DOHH2 (cell line): ENCODE results near the gene VSNL1.

Experiments used
- H3F3A ChIP-seq: fragments of 200-600 bp; sonication (generic), shearing (Covaris generic); 2 replicates; pipeline ENCODE4 v1.6.0; 2016; ENCODE audit warnings: antibody characterized with exemption, mild to moderate bottlenecking; ENCODE audit not compliant: control insufficient read depth, insufficient read depth
- H3K27ac ChIP-seq: fragments of 200-600 bp; sonication (generic); 2 replicates; pipeline ENCODE4 v1.5.1; 2014; ENCODE audit warnings: low read depth, mild to moderate bottlenecking, low read length, moderate library complexity
- H3K27me3 ChIP-seq: fragments of 200-600 bp; sonication (generic); 2 replicates; pipeline ENCODE4 v1.6.1; 2014; ENCODE audit warnings: mild to moderate bottlenecking, low read length, mixed read lengths; ENCODE audit not compliant: control insufficient read depth
- H3K36me3 ChIP-seq: fragments of 200-600 bp; sonication (generic); 2 replicates; pipeline ENCODE4 v1.6.1; 2014; ENCODE audit warnings: mild to moderate bottlenecking, low read length, moderate library complexity, mixed read lengths; ENCODE audit not compliant: control insufficient read depth
- H3K4me1 ChIP-seq: fragments of 200-600 bp; sonication (generic); 2 replicates; pipeline ENCODE4 v1.6.1; 2014; ENCODE audit warnings: mild to moderate bottlenecking, low read length, mixed read lengths; ENCODE audit not compliant: control insufficient read depth
- H3K4me2 ChIP-seq: fragments of 200-600 bp; sonication (generic); 2 replicates; pipeline ENCODE4 v1.6.0; 2014; ENCODE audit warnings: mild to moderate bottlenecking, low read length, moderate library complexity
- H3K4me3 ChIP-seq: fragments of 200-600 bp; sonication (generic); 2 replicates; pipeline ENCODE4 v1.5.1; 2014; ENCODE audit warnings: mild to moderate bottlenecking, low read length, mixed read lengths
- H3K79me2 ChIP-seq: fragments of 200-600 bp; sonication (generic); 2 replicates; pipeline ENCODE4 v1.6.1; 2014; ENCODE audit warnings: mild to moderate bottlenecking, low read length, mixed read lengths; ENCODE audit not compliant: control insufficient read depth
- H3K9me2 ChIP-seq: fragments of 200-600 bp; sonication (generic); replicated peaks from 2 replicates; pipeline ENCODE4 v1.6.1; 2014; ENCODE audit warnings: mild to moderate bottlenecking, low read length, mixed read lengths; ENCODE audit not compliant: control insufficient read depth
- H3K9me3 ChIP-seq: fragments of 200-600 bp; sonication (generic); 2 replicates; pipeline ENCODE4 v1.6.1; 2014; ENCODE audit warnings: antibody characterized with exemption, low read length, mixed read lengths; ENCODE audit not compliant: control insufficient read depth, insufficient read depth
- H4K20me1 ChIP-seq: fragments of 200-600 bp; sonication (generic); 2 replicates; pipeline ENCODE4 v1.6.0; 2014; ENCODE audit warnings: low read depth, mild to moderate bottlenecking, antibody characterized with exemption, low read length, moderate library complexity; ENCODE audit not compliant: control insufficient read depth, insufficient read depth
- EZH2phosphoT487 ChIP-seq: fragments of 200-600 bp; sonication (generic); IDR thresholded peaks from 2 replicates; pipeline ENCODE4 v1.6.1; 2017; ENCODE audit warnings: borderline replicate concordance, mild to moderate bottlenecking, antibody characterized with exemption, low read length, moderate library complexity, mixed read lengths
- TF ChIP-seq, protein P1 (sequence below): fragments of 200-600 bp; sonication (generic); IDR thresholded peaks from one replicate; pipeline ENCODE4 v1.5.1; 2014; ENCODE audit warnings: antibody characterized with exemption, mild to moderate bottlenecking, low read depth, low read length; ENCODE audit not compliant: poor library complexity, severe bottlenecking

Gene VSNL1

DNA sequence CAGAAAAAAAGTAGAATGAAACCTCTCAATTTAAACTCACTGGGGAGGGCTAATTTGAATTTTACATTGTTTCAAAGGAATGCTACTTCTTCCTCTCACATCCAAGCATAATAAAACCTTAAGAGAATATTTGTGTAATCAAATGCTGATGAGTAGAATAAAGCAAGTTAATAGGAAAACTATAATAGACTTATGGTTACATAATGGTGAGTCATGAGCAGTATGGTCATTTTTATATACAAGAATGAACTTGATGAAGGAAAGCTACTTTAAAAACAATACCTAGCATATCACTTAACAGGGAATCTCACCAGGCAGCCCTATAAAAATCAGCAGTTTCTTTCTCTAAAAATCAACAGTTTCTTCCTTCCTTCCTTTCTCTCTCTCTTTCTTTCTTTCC is 80.3 kb downstream of the VSNL1 start:
- no peak overlapping the region for H3K4me3 ChIP-seq
- H4K20me1 ChIP-seq: no peaks in the 10 kb centered on the region
- no peaks in the 10 kb centered on the region for H3K4me1 ChIP-seq
- H3K79me2 ChIP-seq: no peaks in the 10 kb centered on the region
- H3F3A ChIP-seq: no peaks in the 10 kb centered on the region
- no peak overlapping the region for H3K27ac ChIP-seq
- peaks cover 5% of the 10 kb centered on the region; the same call in 1 of the 2 replicates for H3K27me3 ChIP-seq
- H3K9me2 ChIP-seq: no peaks in the 10 kb centered on the region
- no peaks in the 10 kb centered on the region for H3K9me3 ChIP-seq
- H3K4me2 ChIP-seq: no peak overlapping the region
- no peak for TF ChIP-seq EZH2phosphoT487
- TF ChIP-seq, protein P1, sequence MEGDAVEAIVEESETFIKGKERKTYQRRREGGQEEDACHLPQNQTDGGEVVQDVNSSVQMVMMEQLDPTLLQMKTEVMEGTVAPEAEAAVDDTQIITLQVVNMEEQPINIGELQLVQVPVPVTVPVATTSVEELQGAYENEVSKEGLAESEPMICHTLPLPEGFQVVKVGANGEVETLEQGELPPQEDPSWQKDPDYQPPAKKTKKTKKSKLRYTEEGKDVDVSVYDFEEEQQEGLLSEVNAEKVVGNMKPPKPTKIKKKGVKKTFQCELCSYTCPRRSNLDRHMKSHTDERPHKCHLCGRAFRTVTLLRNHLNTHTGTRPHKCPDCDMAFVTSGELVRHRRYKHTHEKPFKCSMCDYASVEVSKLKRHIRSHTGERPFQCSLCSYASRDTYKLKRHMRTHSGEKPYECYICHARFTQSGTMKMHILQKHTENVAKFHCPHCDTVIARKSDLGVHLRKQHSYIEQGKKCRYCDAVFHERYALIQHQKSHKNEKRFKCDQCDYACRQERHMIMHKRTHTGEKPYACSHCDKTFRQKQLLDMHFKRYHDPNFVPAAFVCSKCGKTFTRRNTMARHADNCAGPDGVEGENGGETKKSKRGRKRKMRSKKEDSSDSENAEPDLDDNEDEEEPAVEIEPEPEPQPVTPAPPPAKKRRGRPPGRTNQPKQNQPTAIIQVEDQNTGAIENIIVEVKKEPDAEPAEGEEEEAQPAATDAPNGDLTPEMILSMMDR: no peak
- no peaks in the 10 kb centered on the region for H3K36me3 ChIP-seq

DNA sequence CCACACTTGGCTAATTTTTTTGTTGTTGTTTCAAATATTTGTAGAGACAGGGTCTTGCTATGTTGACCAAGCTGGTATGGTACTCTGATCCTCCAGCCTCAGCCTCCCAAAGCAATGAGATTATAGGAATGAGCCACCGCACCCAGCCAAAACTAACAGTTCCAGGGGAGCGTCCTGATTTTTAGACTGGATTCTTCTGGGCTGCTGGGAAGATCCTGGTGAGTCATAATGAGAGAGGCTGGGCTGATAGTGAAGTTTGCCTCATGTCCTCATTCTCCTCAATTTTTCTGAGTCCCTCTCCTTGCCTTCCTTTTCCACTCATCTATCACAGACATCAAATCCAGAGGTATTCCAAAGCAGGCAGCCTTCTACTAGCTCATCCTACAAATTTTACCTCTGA is 81.3 kb downstream of the VSNL1 start:
- H3K4me1 ChIP-seq: no peaks in the 10 kb centered on the region
- H3K36me3 ChIP-seq: no peaks in the 10 kb centered on the region
- TF ChIP-seq EZH2phosphoT487: no peak
- TF ChIP-seq, protein P1: no peak
- no peak overlapping the region for H3K27ac ChIP-seq
- no peak overlapping the region for H3K4me2 ChIP-seq
- H3K4me3 ChIP-seq: no peak overlapping the region
- H3K9me2 ChIP-seq: no peaks in the 10 kb centered on the region
- H3F3A ChIP-seq: no peaks in the 10 kb centered on the region
- H3K79me2 ChIP-seq: no peaks in the 10 kb centered on the region
- no peaks in the 10 kb centered on the region for H4K20me1 ChIP-seq
- H3K9me3 ChIP-seq: no peaks in the 10 kb centered on the region
- H3K27me3 ChIP-seq: peaks cover 5% of the 10 kb centered on the region; the same call in 1 of the 2 replicates

DNA sequence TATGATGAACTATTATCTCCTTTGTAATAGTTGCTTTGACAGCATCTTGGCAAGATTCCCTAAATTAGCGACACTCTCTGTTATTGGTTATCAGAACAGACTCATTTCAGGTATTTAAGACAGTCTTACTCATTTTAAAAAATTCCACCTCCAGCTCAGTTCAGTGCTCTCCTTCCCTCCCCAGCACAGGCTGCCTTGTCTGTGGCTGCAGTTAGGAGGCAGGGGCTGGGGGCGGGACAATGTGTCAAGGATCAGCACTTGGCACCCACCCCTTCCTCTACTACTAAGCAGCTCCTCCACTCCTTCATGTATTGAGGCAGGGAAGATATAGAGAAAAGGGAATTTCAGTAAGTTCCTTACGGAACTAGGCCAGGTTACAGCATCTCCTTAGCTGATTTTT is 85.0 kb downstream of the VSNL1 start:
- peaks cover 4% of the 10 kb centered on the region for H3K9me3 ChIP-seq
- no peaks in the 10 kb centered on the region for H3K9me2 ChIP-seq
- H3K4me2 ChIP-seq: no peak overlapping the region
- H3F3A ChIP-seq: no peaks in the 10 kb centered on the region
- no peak overlapping the region for H3K27ac ChIP-seq
- H3K36me3 ChIP-seq: no peaks in the 10 kb centered on the region
- no peak overlapping the region for H3K4me3 ChIP-seq
- TF ChIP-seq EZH2phosphoT487: no peak
- TF ChIP-seq, protein P1: no peak
- no peaks in the 10 kb centered on the region for H3K79me2 ChIP-seq
- H3K27me3 ChIP-seq: no peaks in the 10 kb centered on the region
- no peaks in the 10 kb centered on the region for H4K20me1 ChIP-seq
- no peaks in the 10 kb centered on the region for H3K4me1 ChIP-seq

DNA sequence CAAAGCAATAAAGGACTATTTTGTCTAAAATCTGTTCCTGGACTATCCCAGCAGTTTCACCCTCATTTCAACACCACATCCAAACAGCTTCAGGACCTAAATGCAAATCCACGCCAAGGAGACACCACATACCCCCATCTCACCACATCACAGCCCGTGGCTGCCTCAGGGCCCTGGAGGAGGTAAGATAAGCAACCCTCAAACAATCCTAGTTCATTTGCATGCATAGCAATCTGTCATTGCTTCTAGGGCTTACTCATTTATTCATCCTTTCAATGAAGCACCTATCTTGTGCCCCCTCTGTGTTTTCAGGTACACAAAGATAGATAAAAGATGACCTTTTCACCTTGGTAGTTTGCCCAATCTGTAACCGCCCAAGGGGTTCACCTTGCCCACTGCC is 86.5 kb downstream of the VSNL1 start:
- H3K36me3 ChIP-seq: no peaks in the 10 kb centered on the region
- no peaks in the 10 kb centered on the region for H3K27me3 ChIP-seq
- no peaks in the 10 kb centered on the region for H3F3A ChIP-seq
- H3K4me3 ChIP-seq: no peak overlapping the region
- H4K20me1 ChIP-seq: no peaks in the 10 kb centered on the region
- H3K9me2 ChIP-seq: no peaks in the 10 kb centered on the region
- H3K9me3 ChIP-seq: peaks cover 4% of the 10 kb centered on the region
- no peaks in the 10 kb centered on the region for H3K79me2 ChIP-seq
- no peaks in the 10 kb centered on the region for H3K4me1 ChIP-seq
- no peak overlapping the region for H3K4me2 ChIP-seq
- TF ChIP-seq, protein P1: no peak
- no peak for TF ChIP-seq EZH2phosphoT487
- no peak overlapping the region for H3K27ac ChIP-seq
